Left colon (tissue), 2 donors: ENCODE data around the gene RNGTT. TPM values are rescaled to one million over a fixed set of nuclear protein-coding genes. Genes with fewer than 3 reads are reported as not detected.

Experiments used
- ATAC-seq: fragments of 200-7000 bp; cut with Tn5 transposase; one replicate; pipeline ENCODE4 v1.9.1; 2020; ENCODE audit warnings: mild to moderate bottlenecking, moderate library complexity
- DNase-seq, 2 donors: peaks; one replicate each; pipeline ENCODE4 v3.0.0-alpha.2; 2020
- intact Hi-C, 2 donors: fragments of 100-400 bp; cut with DNase I in 1 of 2; cut with micrococcal nuclease in 1 of 2; formaldehyde crosslinking; loops; one replicate each; pipeline versions ENCODE4 v1.11.2 to v1.14.0; 2022; cut with DNase I, micrococcal nuclease
- total RNA-seq, 2 donors: library from RNA; stranded (reverse); fragmentation: NEBNext Ultra II Directional; extraction: Animal tissue kit (Norgen Biotek cat#: 25700); gene quantifications; one replicate each; pipeline ENCODE4 v1.2.1, GENCODE V29; 2021
- donor health status: DM: no; HTN: no; CAD: no.
- donor health status: DM: yes; HTN: yes; CAD: no.

The RNGTT gene
- total RNA-seq, 2 donors from 2014 or later: 8.7 to 10.1 TPM

- ATAC-seq (no peak), DNase-seq (no peak)
- intact Hi-C loops: no loop called here
Measured at GRCh38 chr6:88562353-88563276, 400.8 kb downstream of the RNGTT start.

DNA sequence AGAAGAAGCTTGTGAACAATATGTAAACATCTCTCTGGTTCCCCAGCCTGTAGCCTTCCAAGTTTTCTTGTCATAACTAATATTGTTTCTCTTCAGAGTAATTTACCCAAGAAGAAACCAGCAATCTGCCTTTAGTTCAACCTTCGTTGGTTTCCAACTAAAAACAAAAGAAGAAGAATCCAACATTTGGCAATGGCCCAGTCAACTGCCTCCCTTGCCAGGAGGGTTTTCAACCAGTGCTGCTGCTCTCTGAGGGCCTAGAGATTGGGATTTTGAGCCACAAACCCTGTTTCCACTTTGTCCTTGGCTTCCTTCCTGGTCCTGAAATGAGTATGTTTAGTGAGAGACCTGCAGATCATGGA lies 401.5 kb downstream of the RNGTT start:
- DNase-seq: no peak
- no peak for ATAC-seq
- intact Hi-C loops: no loop called here

- DNase-seq: no peak
- intact Hi-C loops: no loop called here
- no peak for ATAC-seq
Measured at GRCh38 chr6:88561034-88561953, 402.1 kb downstream of the RNGTT start.

Other genes with a start within 250 kb of the RNGTT start
- gene PNRC1, start 117.1 kb upstream of the RNGTT start, total RNA-seq: 100 to 1,000 TPM in 1 of 2 donors, 10 to 100 TPM in 1; 73.1 to 138 TPM
- gene SRSF12, start 154.5 kb upstream of the RNGTT start, total RNA-seq: under 1 TPM in 1 of 2 donors, not detected in 1; 0.53 TPM
- 10 to 100 TPM in 1 of 2 donors, 1 to 10 TPM in 1; 10.0 to 11.8 TPM for gene PM20D2, start 182.4 kb upstream of the RNGTT start, total RNA-seq